ENCODE results near the gene KRTAP10-3.

- TF ChIP-seq POLR2A (IDR thresholded peaks at IDR 0.05) (no peak), CTCF (IDR thresholded peaks at IDR 0.05) (no peak), POLR2AphosphoS5 (IDR thresholded peaks at IDR 0.05) (no peak)
Observed at GRCh38 chr21:44529011-44529421, 29.6 kb downstream of the KRTAP10-3 start.

Data from breast epithelium (tissue), 3 donors.